HepG2 (cell line): ENCODE results near the gene MGLL. TPM values are rescaled to one million over a fixed set of nuclear protein-coding genes. Genes with fewer than 3 reads are reported as not detected.

Experiments used
- ATAC-seq: fragments of 200-7000 bp; cut with Tn5 transposase; 3 replicates; pipeline ENCODE4 v1.9.1; 2020; ENCODE audit warnings: mild to moderate bottlenecking, moderate library complexity
- BruUV-seq: library from RNA; stranded (reverse); fragments of 400-500 nt; replicated peaks from 2 replicates; lab custom pipeline; 2021; lab: Mats Ljungman, UMichigan
- CTCF ChIA-PET: fragments of 300-600 bp; formaldehyde crosslinking; extraction: SDS; loops from one replicate; lab custom pipeline; 2021; ENCODE audit warnings: low total read pairs, inconsistent platforms, low intra/inter-chr PET ratio; lab: Yijun Ruan, JAX
- POLR2A ChIA-PET: fragments of 350-600 bp; sonication (Branson Sonifier 250); formaldehyde crosslinking; loops from one replicate; lab custom pipeline; 2020; ENCODE audit warnings: antibody characterized with exemption, inconsistent platforms; lab: Yijun Ruan, JAX
- DNase-seq: peaks from one replicate; pipeline ENCODE4 v3.0.0-alpha.2; 2015; ENCODE audit warnings: low spot score
- FAIRE-seq: peaks from 3 replicates; lab custom pipeline; 2011; peaks lifted over from hg19 to GRCh38; lab: Jason Lieb, UNC
- H2AFZ ChIP-seq: one replicate; pipeline ENCODE4 v1.6.1; 2011; ENCODE audit warnings: low read length, inconsistent platforms
- H3K27ac ChIP-seq: fragments of 300-600 bp; 3 replicates; pipeline ENCODE4 v1.8.0; 2011; ENCODE audit warnings: mixed run types, mild to moderate bottlenecking, mixed read lengths, low read length, inconsistent platforms; ENCODE audit not compliant: insufficient read depth; ENCODE audit errors: extremely low read length
- H3K27me3 ChIP-seq, 2 experiments: fragments of 200-600 bp in 1 of 2; 2 replicates in 1 of 2; 3 replicates in 1 of 2; pipeline versions ENCODE4 v1.6.0 to v1.8.0; 2011; ENCODE audit warnings: low read length in 2 of 2, mild to moderate bottlenecking in 2 of 2, moderate library complexity in 2 of 2, inconsistent platforms in 1 of 2; ENCODE audit not compliant: insufficient read depth in 2 of 2, control insufficient read depth in 1 of 2
- H3K36me3 ChIP-seq, 2 experiments: fragments of 200-600 bp in 1 of 2; replicated peaks in 1 of 2; 2 replicates in 1 of 2; 3 replicates in 1 of 2; pipeline versions ENCODE4 v1.5.1 to v1.8.0; 2011; ENCODE audit warnings: low read length in 2 of 2, inconsistent platforms in 1 of 2; ENCODE audit not compliant: insufficient read depth in 2 of 2, control insufficient read depth in 1 of 2
- H3K4me1 ChIP-seq: 2 replicates; pipeline ENCODE4 v1.5.1; 2012; ENCODE audit warnings: low read length, inconsistent platforms; ENCODE audit not compliant: insufficient read depth
- H3K4me2 ChIP-seq: 2 replicates; pipeline ENCODE4 v1.6.0; 2011; ENCODE audit warnings: low read depth, low read length, inconsistent platforms
- H3K4me3 ChIP-seq, 3 experiments: fragments of 200-600 bp in 1 of 3; sonication (generic), shearing (Covaris generic) in 1 of 3; replicated peaks in 1 of 3; 2 replicates each; pipeline ENCODE4 v1.5.1; 2011 to 2016; ENCODE audit warnings: low read length in 3 of 3, inconsistent platforms in 2 of 3, low read depth in 2 of 3, mild to moderate bottlenecking in 2 of 3, control low read depth in 1 of 3, mixed read lengths in 1 of 3; ENCODE audit not compliant: insufficient read depth in 1 of 3
- H3K79me2 ChIP-seq: one replicate; pipeline ENCODE4 v1.6.1; 2011; ENCODE audit warnings: low read length, inconsistent platforms; ENCODE audit not compliant: insufficient read depth
- H3K9ac ChIP-seq: 2 replicates; pipeline ENCODE4 v1.6.0; 2011; ENCODE audit warnings: mild to moderate bottlenecking, low read depth, low read length, inconsistent platforms; ENCODE audit not compliant: insufficient read depth
- H3K9me3 ChIP-seq: 2 replicates; pipeline ENCODE4 v1.5.1; 2012; ENCODE audit warnings: mild to moderate bottlenecking, low read length
- H4K20me1 ChIP-seq: 2 replicates; pipeline ENCODE4 v1.6.0; 2011; ENCODE audit warnings: inconsistent platforms, mild to moderate bottlenecking, low read length, moderate library complexity; ENCODE audit not compliant: insufficient read depth
- HMGXB3 ChIP-seq: sonication (generic); formaldehyde crosslinking; IDR thresholded peaks from 2 replicates; pipeline ENCODE4 v1.4.0; 2020; ENCODE audit warnings: missing genetic modification reagents, borderline replicate concordance
- JDP2 ChIP-seq: sonication (generic); formaldehyde crosslinking; IDR thresholded peaks from 2 replicates; pipeline ENCODE4 v1.8.1; 2022; ENCODE audit warnings: missing genetic modification reagents, borderline replicate concordance
- NFE2L2 ChIP-seq: fragments of 150-350 bp; IDR thresholded peaks from 2 replicates; pipeline ENCODE4 v1.6.1; 2014; ENCODE audit warnings: low read length
- NR2C2 ChIP-seq: sonication (generic); formaldehyde crosslinking; IDR thresholded peaks from 2 replicates; pipeline ENCODE4 v1.4.0; 2020; ENCODE audit warnings: missing genetic modification reagents, mild to moderate bottlenecking, moderate library complexity, borderline replicate concordance
- SPEN ChIP-seq: sonication (generic); formaldehyde crosslinking; IDR thresholded peaks from 2 replicates; pipeline ENCODE4 v1.5.1; 2020; ENCODE audit warnings: low read depth, mild to moderate bottlenecking, missing genetic modification reagents
- STAG1 ChIP-seq: sonication (generic); formaldehyde crosslinking; IDR thresholded peaks from 2 replicates; pipeline ENCODE4 v1.4.0; 2020; ENCODE audit warnings: missing genetic modification reagents
- TCF7 ChIP-seq: sonication (generic); IDR thresholded peaks from 2 replicates; pipeline ENCODE4 v1.6.1; 2016; ENCODE audit warnings: antibody characterized with exemption, low read depth
- ZNF251 ChIP-seq: sonication (generic); formaldehyde crosslinking; IDR thresholded peaks from 2 replicates; pipeline ENCODE4 v1.9.0; 2021; ENCODE audit warnings: mild to moderate bottlenecking, missing genetic modification reagents
- ZNF317 ChIP-seq: sonication (generic); formaldehyde crosslinking; IDR thresholded peaks from 2 replicates; pipeline ENCODE4 v1.5.0; 2020; ENCODE audit warnings: mild to moderate bottlenecking, missing genetic modification reagents
- ZNF34 ChIP-seq: sonication (generic); formaldehyde crosslinking; IDR thresholded peaks from 2 replicates; pipeline ENCODE4 v1.4.0; 2020; ENCODE audit warnings: mild to moderate bottlenecking, missing genetic modification reagents, borderline replicate concordance
- ZNF850 ChIP-seq: sonication (generic); formaldehyde crosslinking; conservative IDR thresholded peaks from 2 replicates; pipeline ENCODE4 v1.9.0; 2021; ENCODE audit warnings: mild to moderate bottlenecking, missing genetic modification reagents
- WGBS: methylation state at CpG from one replicate; pipeline ENCODE4 v1.1.6; 2017; ENCODE audit warnings: low lambda C conversion rate; 5-methylcytosine and 5-hydroxymethylcytosine counted together
- in situ Hi-C: cut with HindIII; loops from 2 replicates; pipeline ENCODE4 v1.10.0; 2017; ENCODE audit warnings: low pct_unique_long_range_greater_than_20kb; ENCODE audit not compliant: extremely low pct_ligation_motif_present
- intact Hi-C: fragments of 100-400 bp; cut with micrococcal nuclease; formaldehyde crosslinking; loops from one replicate; pipeline ENCODE4 v1.10.0; 2022; ENCODE audit not compliant: unreplicated experiment
- polyA plus RNA-seq, 8 experiments: library from polyadenylated mRNA; depleted of rRNA in 3 of 8; stranded (reverse) in 7 of 8; unstranded in 1 of 8; fragments of >200 nt; fragmentation: Illumina TruSeq in 4 of 8; extraction: Trizol in 4 of 8; gene quantifications; 2 replicates each; pipeline versions ENCODE4 v1.2.1 to v1.2.3, GENCODE V29; 2011 to 2016; ENCODE audit warnings: low read depth in 4 of 8, missing spikeins in 1 of 8, mixed read lengths in 1 of 8; ENCODE audit not compliant: insufficient read depth in 1 of 8
- total RNA-seq, 5 experiments: library from RNA; depleted of rRNA; stranded (reverse); fragments of >200 nt; fragmentation: Illumina TruSeq; extraction: Trizol; gene quantifications; 2 replicates each; pipeline ENCODE4 v1.2.3, GENCODE V29; 2016; ENCODE audit warnings: low read depth in 1 of 5
- TF ChIP-seq, protein P1 (sequence below): sonication (generic); formaldehyde crosslinking; conservative IDR thresholded peaks from 2 replicates; pipeline ENCODE4 v1.8.0; 2022; ENCODE audit warnings: low read depth, missing genetic modification reagents
- TF ChIP-seq, protein P2 (sequence below): sonication (generic); formaldehyde crosslinking; IDR thresholded peaks from 2 replicates; pipeline ENCODE4 v1.5.1; 2020; ENCODE audit warnings: missing genetic modification reagents, mild to moderate bottlenecking, borderline replicate concordance

MGLL gene
- total and polyA plus RNA-seq, 2 of the 13 experiments (the other 11 are each of a cell fraction or from before 2014, with no cell fraction given), result not detected

DNA sequence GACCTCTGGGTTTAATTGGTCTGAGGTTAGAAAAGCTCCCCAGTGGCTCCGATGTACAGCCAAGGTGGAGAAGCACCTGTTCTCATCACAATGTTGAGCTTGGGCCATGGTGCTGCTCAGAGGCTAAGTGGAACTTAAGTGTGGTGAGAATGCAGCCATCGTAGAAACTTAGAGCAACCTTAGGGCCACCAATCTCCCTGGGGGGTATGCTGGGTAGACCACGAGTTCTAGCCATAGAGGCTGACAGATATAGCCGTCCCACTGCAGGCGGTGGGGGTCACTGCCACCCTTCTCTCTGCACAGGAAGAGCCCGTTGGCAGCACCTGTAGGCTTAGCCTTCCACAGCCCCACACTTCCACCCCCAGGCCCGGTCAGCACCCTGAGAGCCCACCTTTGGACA, 38.0 kb downstream of the MGLL start:
- H3K4me3 ChIP-seq, result no peak overlapping the region
- no peaks in the 10 kb centered on the region for H3K4me1 ChIP-seq
- peaks cover 10 to 42% of the 10 kb centered on the region in 2 experiments; a peak in 4 of 5 replicates for H3K27me3 ChIP-seq
- intact Hi-C loops, result no loop called here
- H3K36me3 ChIP-seq, result no peaks in the 10 kb centered on the region
- ChIA-PET CTCF (no interaction called here), POLR2A (no interaction called here)
- DNase-seq (no peak), ATAC-seq (no peak), FAIRE-seq (no peak)
- 50% methylated on average over 2 of the region's 7 CpGs for WGBS
- H2AFZ ChIP-seq, result no peak overlapping the region
- H3K9me3 ChIP-seq, result no peaks in the 10 kb centered on the region
- H4K20me1 ChIP-seq, result no peaks in the 10 kb centered on the region
- BruUV-seq, result no TSS peak
- no peak overlapping the region for H3K27ac ChIP-seq
- no peak overlapping the region for H3K9ac ChIP-seq
- in situ Hi-C loops, result no loop called here
- no peaks in the 10 kb centered on the region for H3K79me2 ChIP-seq
- H3K4me2 ChIP-seq, result no peak overlapping the region
- no peak for TF ChIP-seq NR2C2 (CRISPR knock-in tag)
- no peak for TF ChIP-seq JDP2 (CRISPR knock-in tag)
- no peak for TF ChIP-seq SPEN (CRISPR knock-in tag)
- no peak for TF ChIP-seq ZNF850 (CRISPR knock-in tag)
- TF ChIP-seq TCF7, result no peak
- no peak for TF ChIP-seq ZNF317 (CRISPR knock-in tag)
- no peak for TF ChIP-seq ZNF251 (CRISPR knock-in tag)
- TF ChIP-seq STAG1 (CRISPR knock-in tag), result no peak
- no peak for TF ChIP-seq NFE2L2
- TF ChIP-seq, protein P1, sequence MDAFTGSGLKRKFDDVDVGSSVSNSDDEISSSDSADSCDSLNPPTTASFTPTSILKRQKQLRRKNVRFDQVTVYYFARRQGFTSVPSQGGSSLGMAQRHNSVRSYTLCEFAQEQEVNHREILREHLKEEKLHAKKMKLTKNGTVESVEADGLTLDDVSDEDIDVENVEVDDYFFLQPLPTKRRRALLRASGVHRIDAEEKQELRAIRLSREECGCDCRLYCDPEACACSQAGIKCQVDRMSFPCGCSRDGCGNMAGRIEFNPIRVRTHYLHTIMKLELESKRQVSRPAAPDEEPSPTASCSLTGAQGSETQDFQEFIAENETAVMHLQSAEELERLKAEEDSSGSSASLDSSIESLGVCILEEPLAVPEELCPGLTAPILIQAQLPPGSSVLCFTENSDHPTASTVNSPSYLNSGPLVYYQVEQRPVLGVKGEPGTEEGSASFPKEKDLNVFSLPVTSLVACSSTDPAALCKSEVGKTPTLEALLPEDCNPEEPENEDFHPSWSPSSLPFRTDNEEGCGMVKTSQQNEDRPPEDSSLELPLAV, result no peak
- no peak for TF ChIP-seq ZNF34 (CRISPR knock-in tag)
- TF ChIP-seq, protein P2, sequence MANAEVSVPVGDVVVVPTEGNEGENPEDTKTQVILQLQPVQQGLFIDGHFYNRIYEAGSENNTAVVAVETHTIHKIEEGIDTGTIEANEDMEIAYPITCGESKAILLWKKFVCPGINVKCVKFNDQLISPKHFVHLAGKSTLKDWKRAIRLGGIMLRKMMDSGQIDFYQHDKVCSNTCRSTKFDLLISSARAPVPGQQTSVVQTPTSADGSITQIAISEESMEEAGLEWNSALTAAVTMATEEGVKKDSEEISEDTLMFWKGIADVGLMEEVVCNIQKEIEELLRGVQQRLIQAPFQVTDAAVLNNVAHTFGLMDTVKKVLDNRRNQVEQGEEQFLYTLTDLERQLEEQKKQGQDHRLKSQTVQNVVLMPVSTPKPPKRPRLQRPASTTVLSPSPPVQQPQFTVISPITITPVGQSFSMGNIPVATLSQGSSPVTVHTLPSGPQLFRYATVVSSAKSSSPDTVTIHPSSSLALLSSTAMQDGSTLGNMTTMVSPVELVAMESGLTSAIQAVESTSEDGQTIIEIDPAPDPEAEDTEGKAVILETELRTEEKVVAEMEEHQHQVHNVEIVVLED (CRISPR knock-in tag), result no peak
- no peak for TF ChIP-seq HMGXB3 (CRISPR knock-in tag)
- TF ChIP-seq, all 625 proteins: peak for 0
